GM19239 (cell line): Measurements from ENCODE around the gene WIPF2.
"Not testable (repeated sequence)": the region's sequence is repeated elsewhere in the genome, so short reads cannot be mapped to it uniquely, and the experiment has no call there.

Source experiments
- DNase-seq: peaks from one replicate; pipeline ENCODE4 v3.0.0; 2011; ENCODE audit warnings: low spot score; ENCODE audit not compliant: insufficient read length
- FAIRE-seq: peaks from 2 replicates; lab custom pipeline; 2011; peaks lifted over from hg19 to GRCh38; lab: Jason Lieb, UNC

The WIPF2 gene

DNA sequence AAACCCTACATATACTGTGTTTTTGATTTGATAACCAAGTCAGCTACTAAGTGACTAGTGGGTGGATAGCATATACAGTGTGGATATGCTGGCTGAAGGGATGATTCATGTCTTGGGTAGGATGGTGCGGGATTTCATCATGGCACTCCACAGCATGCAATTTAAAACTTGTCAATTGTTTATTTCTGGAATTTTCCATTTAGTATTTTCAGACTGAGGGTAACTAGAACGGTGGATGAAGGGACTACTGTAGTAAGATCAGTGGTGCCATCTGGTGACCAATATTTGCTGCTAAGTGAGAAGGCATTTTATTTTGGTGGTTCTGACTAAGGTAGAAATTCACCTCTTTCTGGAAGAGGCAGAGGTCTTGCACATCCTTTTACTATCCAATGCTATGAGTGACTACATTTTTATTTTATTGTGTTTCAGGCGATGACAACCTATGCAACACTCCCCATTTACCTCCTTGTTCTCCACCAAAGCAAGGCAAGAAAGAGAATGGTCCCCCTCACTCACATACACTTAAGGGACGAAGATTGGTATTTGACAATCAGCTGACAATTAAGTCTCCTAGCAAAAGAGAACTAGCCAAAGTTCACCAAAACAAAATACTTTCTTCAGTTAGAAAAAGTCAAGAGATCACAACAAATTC lies 71.7 kb downstream of the WIPF2 start:
- FAIRE-seq (no peak), DNase-seq (no peak)

DNA sequence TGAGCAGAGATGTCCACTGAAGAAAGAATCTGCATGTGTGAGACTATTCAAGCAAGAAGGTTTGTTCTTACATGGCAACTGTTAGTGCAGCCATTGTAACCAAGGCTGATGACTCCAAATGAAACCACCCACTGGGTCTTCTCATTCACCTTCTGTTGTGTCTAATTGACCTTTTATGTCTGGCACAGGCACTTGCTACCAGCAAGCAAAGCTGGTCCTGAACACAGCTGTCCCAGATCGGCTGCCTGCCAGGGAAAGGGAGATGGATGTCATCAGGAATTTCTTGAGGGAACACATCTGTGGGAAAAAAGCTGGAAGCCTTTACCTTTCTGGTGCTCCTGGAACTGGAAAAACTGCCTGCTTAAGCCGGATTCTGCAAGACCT lies 72.2 kb downstream of the WIPF2 start:
- FAIRE-seq, result no peak
- DNase-seq, result no peak

DNA sequence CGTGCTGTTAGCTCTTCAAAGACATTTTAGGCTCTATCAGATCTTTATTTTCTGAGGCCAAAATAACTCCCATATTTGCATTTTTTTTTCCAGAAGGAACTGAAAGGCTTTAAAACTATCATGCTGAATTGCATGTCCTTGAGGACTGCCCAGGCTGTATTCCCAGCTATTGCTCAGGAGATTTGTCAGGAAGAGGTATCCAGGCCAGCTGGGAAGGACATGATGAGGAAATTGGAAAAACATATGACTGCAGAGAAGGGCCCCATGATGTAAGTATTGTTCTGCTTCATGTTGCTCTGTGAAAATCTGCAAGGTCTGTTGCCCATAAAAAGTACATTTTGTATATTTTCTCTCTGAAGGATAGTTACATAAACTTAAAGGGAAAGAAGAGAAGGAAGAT lies 74.3 kb downstream of the WIPF2 start:
- no peak for FAIRE-seq
- no peak for DNase-seq

DNA sequence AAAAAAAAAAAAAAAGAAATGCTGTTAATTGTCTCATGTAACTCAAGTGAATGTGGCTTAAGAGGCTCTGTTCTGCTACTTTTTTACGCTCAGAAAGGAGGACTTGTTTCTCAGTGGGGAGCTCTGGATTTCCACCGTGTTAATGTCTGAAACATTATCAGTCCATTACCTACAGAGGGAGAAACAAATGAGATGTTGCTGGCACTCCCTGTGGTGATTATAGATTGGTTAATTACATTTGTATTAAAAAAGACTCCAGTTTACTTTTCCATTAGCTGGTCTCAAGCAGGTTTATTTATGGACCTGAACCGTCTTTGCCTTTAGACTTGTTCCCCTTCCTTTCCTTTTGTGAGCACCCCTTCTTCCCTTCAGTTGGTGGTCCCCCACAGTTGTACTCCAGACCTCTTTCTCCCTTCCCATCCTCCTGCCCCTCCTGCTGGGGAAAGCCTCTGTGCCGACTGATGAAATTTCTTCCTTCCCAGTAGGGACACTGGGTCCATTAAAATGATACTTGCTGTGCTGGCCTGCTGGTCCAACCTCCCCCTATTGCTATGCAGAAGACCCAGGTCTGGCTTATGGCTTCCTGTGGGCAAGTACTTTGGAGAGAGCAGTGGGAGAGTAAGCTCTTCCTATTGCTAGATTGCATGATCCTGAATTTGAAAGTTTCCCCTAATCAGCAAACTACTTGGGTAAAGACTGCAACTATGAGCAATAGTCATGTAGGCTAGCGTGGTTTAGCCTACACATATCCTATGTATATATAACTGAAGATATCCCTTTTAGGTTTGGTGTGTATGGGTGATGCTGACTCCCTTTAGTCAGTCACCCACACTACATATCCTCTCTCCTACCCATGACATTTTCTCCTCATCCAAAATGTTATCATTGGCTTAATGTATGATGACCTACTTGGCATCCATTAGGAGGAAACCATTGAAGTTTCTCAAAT lies 76.7 kb downstream of the WIPF2 start:
- no peak for FAIRE-seq

DNA sequence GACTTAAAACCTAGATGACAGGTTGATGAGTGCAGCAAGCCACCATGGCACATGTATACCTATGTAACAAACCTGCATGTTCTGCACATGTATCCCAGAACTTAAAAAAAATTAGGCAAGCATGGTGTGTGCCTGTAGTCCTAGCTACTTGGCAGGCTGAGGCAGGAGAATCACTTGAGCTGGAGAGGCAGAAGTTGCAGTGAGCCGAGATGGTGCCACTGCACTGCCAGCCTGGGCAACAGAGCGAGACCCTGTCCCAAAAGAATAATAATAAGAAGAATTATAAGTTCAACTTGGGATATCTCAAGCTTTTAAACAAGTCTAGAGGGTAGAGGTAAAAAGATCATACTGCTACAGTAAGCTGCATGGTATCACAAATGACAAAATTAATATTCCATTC lies 78.4 kb downstream of the WIPF2 start:
- DNase-seq (no peak), FAIRE-seq (no peak)

More for the DNA sequence above, 76.7 kb downstream of the WIPF2 start:
- DNase-seq, result no peak

DNA sequence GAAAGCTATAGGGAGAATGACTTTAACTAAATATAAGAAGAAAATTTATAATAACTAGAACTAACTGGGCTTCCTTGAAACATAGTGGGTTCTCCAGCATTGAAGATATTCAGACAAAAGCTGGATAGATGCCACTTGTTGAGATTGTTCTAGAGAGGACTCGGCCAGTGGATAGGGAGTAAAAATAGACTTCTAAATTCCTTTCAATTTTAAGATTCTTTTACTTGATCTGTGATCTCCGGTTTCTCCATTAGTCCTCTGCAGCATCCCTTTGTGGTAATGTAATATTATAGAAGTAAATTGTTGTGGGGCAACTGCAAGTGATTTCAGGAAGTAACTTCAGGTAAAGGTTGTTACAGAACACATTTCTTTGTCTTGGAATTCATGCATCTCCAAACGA lies 79.6 kb downstream of the WIPF2 start:
- DNase-seq (no peak), FAIRE-seq (no peak)

DNA sequence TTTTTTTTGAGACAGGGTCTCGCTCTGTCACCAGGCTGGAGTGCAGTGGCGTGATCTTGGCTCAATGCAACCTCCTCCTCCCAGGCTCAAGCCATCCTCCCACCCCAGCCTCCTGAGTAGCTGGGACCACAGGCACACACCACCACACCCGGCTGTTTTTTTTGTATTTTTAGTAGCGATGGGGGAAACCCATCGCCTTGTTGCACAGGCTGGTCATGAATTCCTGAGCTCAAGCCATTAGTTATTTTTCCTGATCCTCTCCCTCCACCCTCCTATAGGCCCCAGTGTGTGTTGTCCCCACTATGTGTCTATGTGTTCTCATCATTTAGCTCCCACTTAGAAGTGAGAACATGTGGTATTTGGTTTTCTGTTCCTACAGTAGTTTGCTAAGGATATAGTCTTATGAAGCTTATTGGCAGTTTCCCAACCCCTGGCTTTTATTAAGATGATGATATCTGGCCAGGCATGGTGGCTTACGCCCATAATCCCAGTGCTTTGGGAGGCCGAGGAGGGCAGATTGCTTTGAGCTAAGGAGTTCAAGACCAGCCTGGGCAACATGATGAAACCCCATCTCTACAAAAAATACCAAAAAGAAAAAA lies 80.2 kb downstream of the WIPF2 start:
- FAIRE-seq, DNase-seq: not testable (repeated sequence)

DNA sequence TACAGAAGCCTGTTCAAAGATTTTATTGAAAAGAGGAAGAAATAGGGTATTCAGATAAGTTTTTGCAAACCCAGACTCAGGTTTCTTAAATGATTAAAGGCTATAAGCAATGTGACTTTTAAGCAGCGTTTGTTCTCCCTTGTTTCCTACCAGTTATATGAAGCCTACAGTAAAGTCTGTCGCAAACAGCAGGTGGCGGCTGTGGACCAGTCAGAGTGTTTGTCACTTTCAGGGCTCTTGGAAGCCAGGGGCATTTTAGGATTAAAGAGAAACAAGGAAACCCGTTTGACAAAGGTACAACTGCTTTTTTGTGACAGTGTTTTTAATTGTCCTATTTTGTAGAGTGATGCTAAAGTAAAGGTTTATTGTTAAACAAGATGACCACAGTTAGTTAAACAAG lies 82.2 kb downstream of the WIPF2 start:
- DNase-seq, result no peak
- no peak for FAIRE-seq

DNA sequence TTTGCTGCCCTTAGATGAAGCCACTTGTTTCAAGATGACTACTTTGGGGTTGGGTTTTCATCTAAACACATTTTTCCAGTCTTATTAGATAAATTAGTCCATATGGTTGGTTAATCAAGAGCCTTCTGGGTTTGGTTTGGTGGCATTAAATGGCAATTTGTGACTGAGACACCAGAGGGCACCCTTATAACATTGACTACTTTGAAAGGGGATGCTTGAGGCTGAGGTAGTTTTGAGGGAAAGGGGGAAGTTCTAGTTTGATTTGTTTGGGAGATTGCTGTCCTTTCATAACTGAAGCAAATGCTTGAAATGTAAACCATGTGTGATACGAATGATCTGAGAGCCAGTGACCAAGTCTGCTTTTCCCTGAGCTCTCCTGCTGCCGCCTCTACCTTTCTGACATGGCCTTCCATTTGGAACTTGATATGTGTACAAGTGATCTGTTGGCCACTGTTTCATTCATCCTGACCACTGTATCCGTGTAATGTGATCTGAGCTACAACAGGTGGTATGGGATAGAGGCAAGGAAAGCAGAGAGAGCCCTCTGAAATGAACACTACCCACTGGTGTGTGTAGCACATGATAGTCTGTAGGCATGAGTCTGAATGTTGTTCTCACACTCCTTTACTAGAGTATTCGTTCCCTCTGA lies 84.0 kb downstream of the WIPF2 start:
- DNase-seq (no peak), FAIRE-seq (peak; percentile 76)

DNA sequence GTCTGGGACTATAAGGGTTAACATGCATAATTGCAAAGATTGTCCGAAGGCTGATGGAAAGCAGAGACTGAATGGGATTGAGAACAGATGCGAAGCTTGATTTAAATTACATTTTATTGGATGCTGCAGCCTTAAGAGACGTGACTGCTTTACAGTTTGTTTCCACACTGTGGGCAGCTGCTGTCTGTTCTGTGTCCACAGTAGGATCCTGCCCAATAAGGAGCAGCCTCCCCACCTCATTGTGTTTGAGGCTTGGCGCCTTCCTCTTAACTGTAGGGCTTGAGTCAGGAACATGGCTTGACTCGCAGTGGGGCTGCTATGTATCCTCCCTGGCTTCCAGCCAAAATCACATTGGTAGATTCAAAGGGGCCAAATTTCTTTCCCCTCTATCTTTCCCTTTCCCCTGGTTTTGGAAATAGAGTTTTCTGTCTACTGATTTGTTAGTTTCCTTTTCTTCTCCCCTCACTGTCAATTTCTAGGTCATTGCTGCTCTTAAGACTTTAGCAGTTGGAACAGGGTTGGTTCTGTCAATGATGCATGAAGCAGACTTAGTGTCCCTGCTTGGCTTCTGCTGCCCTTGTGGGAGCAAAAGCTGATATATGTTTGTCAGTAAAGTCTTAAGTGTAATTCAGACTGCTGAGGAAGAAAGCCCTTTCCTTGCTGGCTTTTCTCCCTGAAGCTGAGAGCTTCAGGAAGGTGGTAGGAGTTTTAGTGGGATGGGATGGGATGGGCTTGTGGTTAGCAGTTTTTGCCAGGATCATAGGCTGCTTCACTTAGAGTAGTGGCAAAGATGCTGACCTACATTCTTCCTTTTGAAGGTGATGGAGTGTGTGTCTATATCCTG lies 84.8 kb downstream of the WIPF2 start:
- FAIRE-seq (no peak), DNase-seq (no peak)

DNA sequence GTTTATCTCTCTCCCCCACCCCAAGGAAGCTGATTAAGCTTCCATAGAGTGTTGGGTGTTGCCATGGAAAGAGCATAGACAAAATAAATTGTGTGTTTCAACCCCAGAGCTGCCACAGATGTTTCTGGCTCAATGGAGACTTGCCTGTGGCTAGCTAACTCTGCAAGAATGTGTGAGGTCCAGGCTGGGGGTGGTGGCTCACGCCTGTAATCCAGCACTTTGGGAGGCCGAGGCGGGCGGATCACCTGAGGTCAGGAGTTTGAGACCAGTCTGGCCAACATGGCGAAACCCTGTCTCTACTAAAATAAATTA lies 85.4 kb downstream of the WIPF2 start:
- not testable (repeated sequence) for DNase-seq, FAIRE-seq

DNA sequence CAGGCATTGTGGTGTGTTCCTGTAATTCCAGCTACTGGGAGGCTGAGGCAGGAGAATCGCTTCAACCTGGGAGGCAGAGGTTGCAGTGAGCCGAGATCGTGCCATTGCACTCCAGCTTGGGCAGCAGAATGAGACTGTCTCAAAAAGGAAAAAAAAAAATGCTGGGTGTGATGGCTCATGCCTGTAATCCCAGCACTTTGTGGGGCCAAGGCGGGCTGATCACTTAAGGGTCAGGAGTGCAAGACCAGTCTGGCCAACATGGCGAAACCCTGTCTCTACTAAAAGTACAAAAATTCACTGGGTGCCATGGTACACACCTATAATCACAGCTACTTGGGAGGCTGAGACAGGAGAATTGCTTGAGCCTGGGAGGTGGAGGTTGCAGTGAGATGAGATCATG lies 85.8 kb downstream of the WIPF2 start:
- not testable (repeated sequence) for FAIRE-seq, DNase-seq

DNA sequence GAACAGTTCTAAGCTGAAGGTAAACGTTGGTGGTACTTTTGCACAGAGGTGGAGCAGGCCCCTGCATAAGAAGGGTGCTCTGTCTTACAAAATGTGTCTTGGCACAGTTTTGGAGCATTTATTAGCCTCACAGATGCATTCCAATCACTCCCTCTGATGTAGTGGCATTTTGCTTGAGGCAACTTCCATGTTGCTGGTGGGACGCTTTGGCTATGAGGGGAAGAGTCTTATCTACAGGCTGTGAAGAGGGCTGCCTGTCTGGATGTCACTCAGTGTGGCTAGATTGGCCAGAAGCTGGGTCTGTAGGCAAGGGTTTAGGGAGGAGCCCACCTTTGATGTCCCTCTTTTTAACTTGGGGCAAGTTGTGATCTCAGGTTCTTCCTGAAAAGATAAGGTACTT lies 87.3 kb downstream of the WIPF2 start:
- no peak for FAIRE-seq
- DNase-seq, result no peak

DNA sequence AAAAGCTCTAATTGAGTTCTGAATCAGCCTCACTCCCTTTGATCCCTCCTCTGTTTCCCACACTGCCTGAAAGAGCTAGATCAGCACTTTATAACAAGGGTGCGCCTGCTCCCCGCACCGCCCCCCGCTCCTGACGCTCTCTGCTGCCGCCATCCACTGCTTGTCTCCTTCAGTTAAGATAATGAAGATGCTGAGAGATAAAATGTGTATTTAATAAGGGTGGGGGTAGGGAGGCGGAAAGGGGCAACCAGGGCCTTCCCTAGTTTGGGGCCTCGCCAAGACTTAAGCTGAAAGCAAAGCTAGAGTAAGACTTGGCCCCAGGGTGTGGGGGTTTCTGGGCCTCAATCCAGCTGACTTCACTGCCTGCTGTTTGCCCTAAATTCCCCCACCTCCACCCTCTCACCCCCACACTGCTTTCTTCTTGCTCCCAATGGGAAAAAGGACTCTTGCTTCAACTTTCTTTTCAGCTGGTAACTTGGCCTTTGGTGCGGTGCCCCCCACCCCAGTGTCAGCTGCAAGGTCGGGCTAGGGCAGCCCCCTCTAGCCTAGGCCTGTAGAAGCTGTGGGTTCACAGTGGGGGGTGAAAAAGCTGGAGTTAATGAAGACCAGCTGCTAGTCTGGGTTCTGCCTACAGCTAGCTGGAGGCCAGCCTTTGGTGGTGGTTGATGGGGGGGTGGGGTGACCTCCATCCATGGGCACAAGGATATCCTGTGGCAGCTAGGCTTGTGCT lies 88.1 kb downstream of the WIPF2 start:
- FAIRE-seq (no peak), DNase-seq (no peak)

DNA sequence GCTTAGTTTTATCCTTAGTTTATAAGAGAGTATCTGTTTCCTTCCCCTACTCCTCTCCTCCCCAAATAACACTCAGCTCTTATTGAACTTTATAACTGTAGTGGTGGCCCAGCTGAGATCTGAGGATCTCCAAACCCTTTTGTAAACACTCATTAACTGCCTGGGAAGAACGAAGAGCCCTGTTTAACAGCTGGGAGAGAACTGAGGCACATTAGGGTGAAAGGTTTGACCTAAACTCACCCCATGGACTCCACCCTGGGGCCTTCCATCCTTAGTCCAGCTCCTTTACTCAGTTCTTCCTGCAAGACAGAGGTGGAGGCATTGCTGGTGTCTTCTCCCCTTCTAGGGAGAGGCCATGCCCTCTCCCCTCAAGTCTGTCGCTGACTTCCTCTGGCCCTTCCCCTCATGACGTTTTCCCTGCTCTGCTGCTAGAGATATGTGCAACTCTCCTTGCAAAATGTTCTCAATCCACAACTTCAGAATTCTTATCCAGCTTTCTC lies 88.7 kb downstream of the WIPF2 start:
- DNase-seq, result no peak
- FAIRE-seq, result no peak

DNA sequence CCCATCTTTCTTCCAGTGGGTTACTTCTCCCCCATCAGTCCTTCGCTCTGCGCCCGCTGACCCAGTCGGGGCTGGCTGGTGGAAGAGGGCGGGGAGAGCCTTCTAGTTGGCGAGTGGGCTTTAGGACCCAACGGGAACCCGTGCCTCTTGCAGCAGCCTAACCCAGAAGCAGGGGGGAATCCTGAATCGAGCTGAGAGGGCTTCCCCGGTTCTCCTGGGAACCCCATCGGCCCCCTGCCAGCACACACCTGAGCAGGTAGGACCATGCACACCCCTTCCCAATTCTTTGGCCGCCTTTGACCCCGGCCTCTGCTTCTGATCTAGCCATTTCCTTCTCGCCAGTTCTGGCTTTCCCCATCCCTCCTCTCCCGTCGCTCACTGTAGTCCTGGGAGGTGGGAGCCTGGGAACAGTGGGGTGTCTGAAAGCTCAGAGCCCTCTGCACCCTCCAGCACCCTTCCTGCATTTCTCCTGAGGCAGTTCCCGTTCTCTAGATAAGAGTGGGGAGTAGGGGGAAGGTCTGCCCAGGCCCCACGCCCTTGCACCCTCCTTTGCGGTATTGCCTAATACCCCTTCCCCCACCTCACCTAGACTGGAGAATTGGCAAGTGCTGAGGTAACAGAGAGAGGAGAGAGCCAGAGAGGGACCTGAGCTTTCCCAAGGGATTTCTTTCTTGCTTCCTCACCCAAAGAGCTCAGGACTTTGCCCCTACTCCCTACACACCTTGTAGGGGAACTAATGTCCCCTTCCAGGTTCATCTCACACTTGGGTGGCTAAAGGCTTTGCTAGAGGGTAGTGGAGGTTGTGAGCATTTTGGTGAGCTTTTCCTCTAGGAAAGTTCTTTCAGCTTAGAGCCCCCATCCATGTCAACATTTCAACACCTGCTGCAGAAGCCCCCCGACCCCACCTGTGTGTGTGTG lies 90.2 kb downstream of the WIPF2 start, which contains the start of gene RARA:
TSS of gene RARA (plus strand) at position 150 of the 918 bp plus-strand sequence. CDS start 22,039 bp downstream, outside the sequence.
- FAIRE-seq (peak; percentile 76), DNase-seq (no peak)

DNA sequence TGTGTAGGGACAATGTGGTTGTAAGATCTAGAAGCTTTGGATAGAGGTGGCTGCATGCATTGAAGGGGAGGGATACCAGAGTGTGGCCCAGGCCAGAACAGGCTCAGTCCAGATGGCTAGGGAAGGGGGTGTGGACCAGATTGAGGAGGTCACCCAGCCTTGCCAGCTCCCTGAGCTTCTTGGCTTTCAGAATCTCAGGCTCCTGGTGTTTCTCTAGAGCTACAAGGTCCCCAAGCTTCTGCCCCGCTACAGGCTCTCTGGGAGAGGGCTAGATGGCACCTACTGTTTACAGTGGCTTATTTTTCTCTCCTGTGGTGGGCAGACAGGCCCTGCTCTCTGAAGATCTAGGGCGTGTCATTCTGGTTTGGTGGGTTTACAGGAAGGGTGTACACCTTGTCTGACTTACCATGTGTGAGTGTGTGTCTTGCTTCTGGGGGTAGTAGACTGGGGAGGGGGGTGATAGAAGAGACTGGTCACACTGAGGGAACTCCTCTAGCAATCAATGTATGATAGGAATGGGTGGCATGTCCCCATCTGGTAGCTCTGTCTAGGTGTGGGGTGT lies 90.9 kb downstream of the WIPF2 start:
- peak; percentile 4 for FAIRE-seq
- no peak for DNase-seq
